ENCODE results near the gene LHX6.

Gene LHX6

GRCh38 chr9:122228568-122229484, at the start of gene LHX6:
Gene LHX6, minus strand, starts transcription at chr9:122228957. Its CDS starts 217 bp downstream, at chr9:122228740.
- DNase-seq (ENCODE audit: low read depth), result no peak

DNA sequence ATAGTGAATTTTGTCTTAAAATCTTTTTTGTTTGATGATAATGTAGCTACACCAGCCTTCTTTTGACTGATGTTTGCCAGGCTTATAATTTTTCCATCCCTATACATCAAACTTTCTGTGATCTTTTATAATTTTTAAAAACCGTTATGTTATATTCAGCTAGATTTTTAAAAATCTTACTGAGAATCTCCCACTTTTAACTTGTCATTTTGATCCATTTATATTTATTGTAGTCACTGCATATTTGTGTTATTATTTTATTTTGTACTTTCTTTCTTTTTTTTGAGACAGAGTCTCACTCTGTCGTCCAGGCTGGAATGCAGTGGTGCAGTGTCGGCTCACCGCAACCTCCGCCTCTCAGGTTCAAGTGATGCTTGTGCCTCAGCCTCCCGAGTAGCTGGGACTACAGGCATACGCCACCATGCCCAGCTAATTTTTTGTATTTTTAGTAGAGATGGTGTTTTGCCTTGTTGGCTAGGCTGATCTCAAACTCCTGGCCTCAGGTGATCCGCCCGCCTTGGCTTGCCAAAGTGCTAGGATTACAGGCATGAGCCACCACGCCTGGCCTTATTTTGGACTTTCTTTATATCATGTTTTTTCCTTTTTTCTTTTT, 48.6 kb upstream of the LHX6 start:
- DNase-seq (ENCODE audit: low read depth), result no peak

GRCh38 chr9:122276096-122276495, 47.3 kb upstream of the LHX6 start:
- no peak for DNase-seq (ENCODE audit: low read depth)

DNA sequence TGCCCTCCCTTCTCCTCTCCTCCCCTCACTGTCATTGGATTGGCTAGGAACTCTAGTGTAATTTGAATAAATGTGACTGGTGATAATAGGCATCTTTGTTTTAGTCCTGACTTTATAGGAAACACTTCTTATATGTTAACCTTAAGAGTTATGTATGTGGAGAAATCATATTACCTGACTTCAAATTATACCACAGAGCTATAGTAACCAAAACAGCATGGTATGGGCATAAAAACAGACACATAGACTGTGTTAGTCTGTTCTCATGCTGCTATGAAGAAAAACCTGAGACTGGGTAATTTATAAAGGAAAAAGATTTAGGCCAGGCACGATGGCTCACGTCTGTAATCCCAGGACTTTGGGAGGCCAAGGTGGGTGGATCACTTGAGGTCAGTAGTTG, 45.3 kb upstream of the LHX6 start:
- no peak for DNase-seq (ENCODE audit: low read depth)

- DNase-seq (ENCODE audit: low read depth), result no peak
These were observed 39.5 kb upstream of the LHX6 start for GRCh38 chr9:122268041-122268814.

GRCh38 chr9:122265149-122265915, 36.6 kb upstream of the LHX6 start:
- DNase-seq (ENCODE audit: low read depth), result no peak

GRCh38 chr9:122264360-122265148, 35.8 kb upstream of the LHX6 start, which contains the start of the genes MRRF and RBM18:
Gene MRRF, plus strand, starts transcription at chr9:122264882. Its CDS starts 6,010 bp downstream, at chr9:122270892.
Gene RBM18, minus strand, starts transcription at chr9:122264840. Its CDS starts 3,348 bp downstream, at chr9:122261492.
- DNase-seq (ENCODE audit: low read depth), result peak; percentile 82

- DNase-seq (ENCODE audit: low read depth), result no peak
These were observed 35.1 kb upstream of the LHX6 start for GRCh38 chr9:122263699-122264349.

DNA sequence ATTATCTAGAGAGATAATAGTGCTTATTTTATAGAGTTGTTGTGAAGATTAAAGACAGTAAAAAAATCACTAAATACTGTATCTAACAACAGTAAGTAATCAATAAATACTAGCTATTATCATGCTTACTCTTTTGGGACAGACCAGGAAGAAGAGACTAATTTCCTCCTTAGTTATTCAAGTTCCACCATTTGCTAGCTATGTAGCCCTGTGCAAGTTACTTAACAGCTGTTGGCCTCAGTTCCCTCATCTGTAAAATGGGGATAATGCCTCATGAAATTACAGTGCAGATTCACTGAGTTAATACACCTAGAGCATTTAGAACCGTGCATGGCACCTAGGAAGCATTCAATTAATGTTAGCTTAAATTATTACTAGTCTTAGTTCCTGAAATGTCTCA, 33.3 kb upstream of the LHX6 start:
- DNase-seq (ENCODE audit: low read depth), result no peak

DNA sequence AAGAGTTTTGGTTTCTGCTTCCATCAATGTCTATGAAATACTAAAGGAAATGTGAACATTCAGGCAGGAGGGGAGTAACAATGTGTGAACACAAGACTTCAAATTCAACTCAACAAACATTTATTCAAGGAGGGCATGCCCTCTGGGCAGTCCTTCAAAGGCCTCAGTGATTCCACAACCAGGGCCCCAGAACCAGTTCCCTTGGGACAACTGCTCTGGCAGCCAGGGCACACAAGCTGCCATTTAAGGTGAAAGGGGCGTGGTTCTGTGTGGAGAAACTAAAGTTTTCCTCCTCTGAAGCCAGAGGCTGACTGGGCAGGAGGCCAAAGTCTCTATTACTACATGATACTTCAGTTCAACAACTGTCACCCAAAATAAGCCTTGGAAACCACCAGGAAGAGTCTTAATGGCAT, 32.7 kb upstream of the LHX6 start:
- DNase-seq (ENCODE audit: low read depth), result no peak

DNA sequence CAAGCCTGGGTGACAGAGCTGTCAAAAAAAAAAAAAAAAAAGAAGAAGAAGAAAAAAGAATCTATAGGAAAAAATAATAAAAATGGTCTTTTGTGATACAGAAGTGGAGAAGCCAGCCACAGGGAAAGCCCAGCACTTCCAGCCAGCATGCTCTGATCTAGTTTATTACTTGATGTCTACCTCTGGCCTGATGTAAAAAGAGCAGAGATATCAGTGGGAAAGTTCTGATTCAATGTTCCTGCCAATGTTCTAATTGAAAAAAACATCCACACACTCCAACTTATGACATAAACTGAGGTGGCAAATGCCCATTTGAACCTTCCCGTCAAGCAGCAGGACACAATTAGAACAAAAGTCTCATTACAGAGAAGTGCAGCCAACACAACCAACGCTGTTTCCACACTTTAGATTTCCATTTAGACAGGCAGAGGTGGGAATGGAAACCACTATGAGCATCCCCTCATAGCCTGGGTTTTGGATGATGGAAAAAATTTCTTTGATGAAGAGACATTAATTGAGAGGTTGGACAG, 30.2 kb upstream of the LHX6 start:
- DNase-seq (ENCODE audit: low read depth), result no peak

DNA sequence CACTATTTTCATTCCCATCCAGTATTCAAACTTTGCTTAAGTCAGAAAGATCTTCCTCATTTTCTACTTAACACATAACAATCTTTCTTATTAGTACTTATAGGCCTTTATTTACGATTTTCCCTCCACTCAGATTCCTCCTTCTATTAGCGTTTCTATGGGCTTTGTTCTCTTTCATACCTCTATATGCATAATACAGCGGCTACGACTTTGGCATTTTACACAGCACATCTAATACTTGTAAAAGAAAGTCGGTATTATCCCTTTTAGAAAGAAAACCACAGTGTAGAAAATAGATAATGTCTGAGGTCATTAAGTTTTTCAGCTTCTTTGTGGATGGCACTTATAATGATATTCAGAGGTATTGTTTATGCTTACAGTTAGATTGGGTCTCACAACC, 27.4 kb upstream of the LHX6 start:
- DNase-seq (ENCODE audit: low read depth), result no peak

- DNase-seq (ENCODE audit: low read depth), result no peak
These were observed 26.0 kb upstream of the LHX6 start for GRCh38 chr9:122254761-122255160.

GRCh38 chr9:122252796-122253195, 24.0 kb upstream of the LHX6 start:
- no peak for DNase-seq (ENCODE audit: low read depth)

GRCh38 chr9:122251351-122251750, 22.6 kb upstream of the LHX6 start:
- no peak for DNase-seq (ENCODE audit: low read depth)

DNA sequence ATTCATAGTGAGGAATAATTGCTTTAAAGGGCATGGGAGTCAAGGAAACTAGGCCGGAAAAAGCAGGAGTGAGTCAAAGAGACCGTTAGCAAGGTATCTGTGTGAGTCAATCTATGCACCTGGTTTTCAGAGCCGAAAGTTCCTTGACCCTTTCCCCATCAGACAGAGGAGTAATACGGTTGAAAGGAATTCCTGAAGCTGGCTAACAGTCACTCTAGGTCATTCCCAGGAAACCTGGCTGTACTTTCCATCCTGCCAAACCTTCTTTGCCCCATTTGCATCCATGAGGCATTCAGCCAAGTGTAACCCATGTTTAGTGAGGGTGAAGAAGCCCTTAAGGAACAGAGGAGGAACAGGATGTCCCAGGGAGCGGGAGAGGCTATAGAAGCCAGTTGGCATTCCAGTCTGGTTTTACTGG, 19.7 kb upstream of the LHX6 start:
- no peak for DNase-seq (ENCODE audit: low read depth)

GRCh38 chr9:122246666-122247065, 17.9 kb upstream of the LHX6 start:
- no peak for DNase-seq (ENCODE audit: low read depth)

- no peak for DNase-seq (ENCODE audit: low read depth)
These were observed 15.6 kb upstream of the LHX6 start for GRCh38 chr9:122244349-122244748.

GRCh38 chr9:122239722-122240121, 11.0 kb upstream of the LHX6 start:
- no peak for DNase-seq (ENCODE audit: low read depth)

DNA sequence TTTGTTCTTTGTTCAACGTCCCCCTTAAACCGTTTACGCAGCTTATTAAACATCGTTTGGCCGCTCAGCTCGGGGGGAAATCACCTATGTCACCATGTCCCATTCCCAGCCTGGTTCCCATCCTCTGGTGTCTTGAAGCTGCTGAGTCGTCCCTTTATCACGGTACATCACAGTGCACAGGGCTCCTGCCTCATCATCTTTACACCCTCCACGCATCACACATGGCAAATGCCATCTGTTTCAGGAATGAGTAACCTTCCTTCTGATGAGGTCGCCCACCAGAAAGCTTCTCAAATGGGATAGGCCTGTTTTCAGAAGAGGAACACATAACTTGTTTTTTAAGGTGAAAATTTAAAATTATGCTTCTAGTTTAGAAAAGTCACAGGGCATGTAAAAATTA, 7.9 kb upstream of the LHX6 start:
- DNase-seq (ENCODE audit: low read depth), result no peak

Data from stimulated activated CD8-positive, alpha-beta memory T cell treated with anti-CD3 and anti-CD28 coated beads, Interleukin-12 subunit alpha, Interleukin-12 subunit beta, amount 100 ng/mL, for 1 hour (primary cell).